ENCODE data around the gene ARID1B.

DNA sequence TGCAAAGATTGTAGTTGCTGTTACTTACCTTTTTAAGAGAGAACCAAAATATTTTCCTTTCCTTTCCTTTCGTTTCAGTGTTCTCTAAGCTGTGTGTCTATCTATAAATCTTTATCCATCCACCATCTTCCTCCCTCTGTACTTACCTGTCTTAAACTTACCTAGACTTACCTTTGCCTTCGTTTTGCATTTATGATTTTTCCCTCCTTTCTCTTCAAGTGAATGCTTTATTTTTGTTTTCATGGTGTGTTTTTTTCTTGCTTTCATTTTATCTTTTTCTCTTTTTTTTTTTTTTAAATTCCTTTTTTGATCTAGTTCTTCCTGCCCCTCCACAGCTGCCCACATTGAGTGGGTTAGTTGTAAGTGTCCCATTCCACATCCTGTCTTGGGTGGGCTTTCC, 26.2 kb downstream of the ARID1B start:
- TF ChIP-seq EZH2 (IDR thresholded peaks at IDR 0.05) (no peak), POLR2A (IDR thresholded peaks at IDR 0.05; ENCODE audit: borderline replicate concordance, extremely low read depth, insufficient read depth, insufficient read length) (no peak), TCF7L2 (IDR thresholded peaks at IDR 0.05; ENCODE audit: borderline replicate concordance, extremely low read depth, insufficient read depth, insufficient read length) (no peak), POLR2AphosphoS5 (IDR thresholded peaks at IDR 0.05; ENCODE audit: low read depth, low read length) (no peak)
- TF ChIP-seq, protein P1, sequence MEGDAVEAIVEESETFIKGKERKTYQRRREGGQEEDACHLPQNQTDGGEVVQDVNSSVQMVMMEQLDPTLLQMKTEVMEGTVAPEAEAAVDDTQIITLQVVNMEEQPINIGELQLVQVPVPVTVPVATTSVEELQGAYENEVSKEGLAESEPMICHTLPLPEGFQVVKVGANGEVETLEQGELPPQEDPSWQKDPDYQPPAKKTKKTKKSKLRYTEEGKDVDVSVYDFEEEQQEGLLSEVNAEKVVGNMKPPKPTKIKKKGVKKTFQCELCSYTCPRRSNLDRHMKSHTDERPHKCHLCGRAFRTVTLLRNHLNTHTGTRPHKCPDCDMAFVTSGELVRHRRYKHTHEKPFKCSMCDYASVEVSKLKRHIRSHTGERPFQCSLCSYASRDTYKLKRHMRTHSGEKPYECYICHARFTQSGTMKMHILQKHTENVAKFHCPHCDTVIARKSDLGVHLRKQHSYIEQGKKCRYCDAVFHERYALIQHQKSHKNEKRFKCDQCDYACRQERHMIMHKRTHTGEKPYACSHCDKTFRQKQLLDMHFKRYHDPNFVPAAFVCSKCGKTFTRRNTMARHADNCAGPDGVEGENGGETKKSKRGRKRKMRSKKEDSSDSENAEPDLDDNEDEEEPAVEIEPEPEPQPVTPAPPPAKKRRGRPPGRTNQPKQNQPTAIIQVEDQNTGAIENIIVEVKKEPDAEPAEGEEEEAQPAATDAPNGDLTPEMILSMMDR (IDR thresholded peaks at IDR 0.05 in 2 of 3, conservative IDR thresholded peaks at IDR 0.05 in 1 of 3; ENCODE audit: borderline replicate concordance in 1 of 3, insufficient read depth in 1 of 3, low read depth in 2 of 3, low read length in 2 of 3), result no peak
